Rectal smooth muscle tissue (tissue), 1 donor: ENCODE data around the gene ZNF841.
"Not testable (repeated sequence)": the region's sequence is repeated elsewhere in the genome, so short reads cannot be mapped to it uniquely, and the experiment has no call there.

Experiments used
- H3K27ac ChIP-seq: one replicate; pipeline ENCODE4 v1.7.0; 2013; ENCODE audit warnings: low read depth, low read length, inconsistent platforms
- H3K27me3 ChIP-seq: one replicate; pipeline ENCODE4 v1.7.0; 2013; ENCODE audit warnings: low read length; ENCODE audit not compliant: control insufficient read depth, insufficient read depth
- H3K36me3 ChIP-seq: one replicate; pipeline ENCODE4 v1.7.0; 2013; ENCODE audit warnings: low read length; ENCODE audit not compliant: control insufficient read depth, insufficient read depth
- H3K4me1 ChIP-seq: one replicate; pipeline ENCODE4 v1.7.0; 2013; ENCODE audit warnings: low read length; ENCODE audit not compliant: control insufficient read depth, insufficient read depth
- H3K4me3 ChIP-seq: one replicate; pipeline ENCODE4 v1.7.0; 2013; ENCODE audit warnings: low read length
- H3K9ac ChIP-seq: one replicate; pipeline ENCODE4 v1.7.0; 2013; ENCODE audit warnings: low read length

ZNF841 gene

DNA sequence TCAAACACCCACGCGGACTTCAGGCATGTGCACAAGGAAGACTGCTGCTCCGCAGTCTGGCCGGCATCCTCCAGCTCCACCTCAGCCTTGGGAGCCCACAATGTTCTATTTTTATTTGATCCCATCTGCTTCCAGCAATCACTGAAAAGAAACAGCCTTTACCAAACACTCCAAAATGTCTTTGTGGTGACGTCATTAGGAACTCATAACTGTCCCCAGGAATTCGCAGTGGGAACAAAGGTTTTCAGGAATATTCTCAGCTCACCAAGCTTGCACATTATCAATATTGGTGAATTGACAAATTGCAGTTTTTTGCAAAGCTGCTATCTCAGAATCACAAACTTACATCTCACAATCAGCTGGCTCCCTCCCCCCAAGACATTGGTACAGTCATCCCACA is 15.2 kb upstream of the ZNF841 start:
- H3K27me3 ChIP-seq, result no peaks in the 10 kb centered on the region
- peaks cover 8% of the 10 kb centered on the region for H3K36me3 ChIP-seq
- H3K27ac ChIP-seq, result no peak overlapping the region
- no peak overlapping the region for H3K4me3 ChIP-seq
- H3K4me1 ChIP-seq, result no peaks in the 10 kb centered on the region
- no peak overlapping the region for H3K9ac ChIP-seq

DNA sequence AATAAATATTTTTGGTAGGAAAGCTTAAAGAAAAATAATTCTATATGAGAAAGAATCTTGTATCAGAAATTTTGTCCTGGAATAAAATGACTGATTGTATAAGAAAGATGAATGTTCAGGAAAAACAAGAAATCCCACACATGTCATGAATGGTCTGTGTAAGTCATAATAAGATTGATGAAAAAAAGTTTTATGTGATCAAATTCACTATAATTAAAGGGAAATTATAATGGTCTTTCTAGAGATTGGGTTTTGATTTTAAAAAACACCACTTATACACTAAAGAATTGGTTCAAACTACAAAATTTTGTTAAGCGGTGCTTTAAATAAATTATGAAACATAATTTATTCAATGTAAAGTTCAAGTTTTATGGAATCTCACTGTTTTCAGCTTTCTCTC is 7.2 kb upstream of the ZNF841 start:
- H3K27ac ChIP-seq, result no peak overlapping the region
- H3K4me1 ChIP-seq, result no peaks in the 10 kb centered on the region
- H3K4me3 ChIP-seq, result no peak overlapping the region
- no peaks in the 10 kb centered on the region for H3K36me3 ChIP-seq
- no peak overlapping the region for H3K9ac ChIP-seq
- no peaks in the 10 kb centered on the region for H3K27me3 ChIP-seq

- Histone ChIP-seq H3K27ac (no peak overlapping the region), H3K4me3 (no peak overlapping the region), H3K9ac (no peak overlapping the region), H3K4me1 (no peaks in the 10 kb centered on the region), H3K27me3 (no peaks in the 10 kb centered on the region), H3K36me3 (no peaks in the 10 kb centered on the region)
Observed at GRCh38 chr19:52101866-52102562, 6.4 kb upstream of the ZNF841 start.

DNA sequence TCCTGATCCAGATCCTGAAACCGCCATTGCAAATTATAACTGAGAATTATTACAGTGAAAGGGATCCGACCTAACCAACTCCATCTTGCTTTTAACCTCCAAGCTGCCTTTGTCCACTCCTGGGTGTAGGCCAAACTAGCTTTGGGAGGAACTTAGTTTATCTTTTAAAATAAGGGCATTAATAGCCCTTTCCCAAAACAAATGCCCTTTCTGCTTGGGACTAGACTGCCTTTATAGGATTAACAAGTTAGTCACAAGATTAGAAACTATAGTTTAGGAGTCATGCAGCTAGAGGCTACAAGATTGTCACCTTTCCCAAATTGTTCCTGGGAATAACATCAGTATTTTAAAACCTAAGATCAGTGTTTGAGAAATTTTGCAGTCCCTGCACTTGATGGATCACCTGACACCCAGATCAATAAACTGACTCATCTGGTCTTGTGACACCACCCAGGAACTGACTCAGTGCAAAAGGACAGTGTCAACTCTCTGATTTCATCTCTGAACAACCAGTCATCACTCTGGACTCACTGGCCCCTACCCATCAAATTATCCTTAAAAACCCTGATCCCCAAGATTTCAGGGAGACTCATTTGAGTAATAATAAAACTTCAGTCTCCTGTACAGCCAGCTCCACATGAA is 4.1 kb upstream of the ZNF841 start:
- Histone ChIP-seq H3K27ac (no peak overlapping the region), H3K4me3 (no peak overlapping the region), H3K27me3 (no peaks in the 10 kb centered on the region), H3K4me1 (no peaks in the 10 kb centered on the region), H3K9ac (no peak overlapping the region), H3K36me3 (no peaks in the 10 kb centered on the region)

- H3K4me1 ChIP-seq, H3K36me3 ChIP-seq, H3K27me3 ChIP-seq, H3K9ac ChIP-seq, H3K4me3 ChIP-seq: not testable (repeated sequence)
- peak overlapping the region; percentile 79 for H3K27ac ChIP-seq
Observed at GRCh38 chr19:52096416-52096815, 851 bp upstream of the ZNF841 start.

GRCh38 chr19:52094526-52095130 is 937 bp downstream of the ZNF841 start:
- H3K4me1 ChIP-seq, result no peaks in the 10 kb centered on the region
- peak overlapping the region; percentile 82 for H3K9ac ChIP-seq
- H3K27me3 ChIP-seq, result no peaks in the 10 kb centered on the region
- H3K4me3 ChIP-seq, result peak overlapping the region; percentile 98
- peaks cover 3% of the 10 kb centered on the region for H3K36me3 ChIP-seq
- H3K27ac ChIP-seq, result peak overlapping the region; percentile 79

GRCh38 chr19:52086481-52086880 is 9.1 kb downstream of the ZNF841 start:
- H3K4me1 ChIP-seq, result no peaks in the 10 kb centered on the region
- H3K9ac ChIP-seq, result no peak overlapping the region
- H3K36me3 ChIP-seq, result peaks cover 49% of the 10 kb centered on the region
- H3K27me3 ChIP-seq, result no peaks in the 10 kb centered on the region
- no peak overlapping the region for H3K27ac ChIP-seq
- H3K4me3 ChIP-seq, result no peak overlapping the region

- H3K4me3 ChIP-seq, result no peak overlapping the region
- no peak overlapping the region for H3K27ac ChIP-seq
- H3K36me3 ChIP-seq, result peaks cover 43% of the 10 kb centered on the region
- H3K27me3 ChIP-seq, result no peaks in the 10 kb centered on the region
- H3K9ac ChIP-seq, result no peak overlapping the region
- no peaks in the 10 kb centered on the region for H3K4me1 ChIP-seq
Observed at GRCh38 chr19:52070496-52070895, 25.1 kb downstream of the ZNF841 start.

- H3K4me1 ChIP-seq, result no peaks in the 10 kb centered on the region
- H3K36me3 ChIP-seq, result peaks cover 36% of the 10 kb centered on the region
Observed at GRCh38 chr19:52069653-52070052, 25.9 kb downstream of the ZNF841 start.

GRCh38 chr19:52066258-52066863 is 29.2 kb downstream of the ZNF841 start:
- Histone ChIP-seq H3K9ac (no peak overlapping the region), H3K27me3 (no peaks in the 10 kb centered on the region), H3K36me3 (peaks cover 34% of the 10 kb centered on the region), H3K27ac (no peak overlapping the region), H3K4me1 (no peaks in the 10 kb centered on the region), H3K4me3 (no peak overlapping the region)

More at GRCh38 chr19:52069653-52070052, 25.9 kb downstream of the ZNF841 start:
- no peak overlapping the region for H3K9ac ChIP-seq
- no peaks in the 10 kb centered on the region for H3K27me3 ChIP-seq
- no peak overlapping the region for H3K4me3 ChIP-seq
- no peak overlapping the region for H3K27ac ChIP-seq

DNA sequence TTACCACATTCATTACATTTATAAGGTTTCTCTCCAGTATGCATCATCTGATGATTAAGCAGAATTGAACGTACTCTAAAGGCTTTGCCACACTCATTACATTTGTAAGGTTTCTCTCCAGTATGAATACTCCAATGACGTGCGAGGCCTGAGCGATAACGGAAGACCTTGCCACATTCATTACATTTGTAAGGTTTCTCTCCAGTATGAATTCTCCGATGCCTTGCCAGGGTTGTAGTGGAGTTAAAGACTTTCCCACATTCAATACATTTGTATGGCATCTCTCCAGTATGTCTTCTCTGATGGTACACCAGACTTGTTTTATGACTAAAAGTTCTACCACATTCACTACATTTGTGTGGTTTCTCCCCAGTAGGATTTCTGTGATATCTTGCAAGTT is 30.2 kb downstream of the ZNF841 start:
- H3K9ac ChIP-seq, result no peak overlapping the region
- H3K4me3 ChIP-seq, result no peak overlapping the region
- H3K27me3 ChIP-seq, result no peaks in the 10 kb centered on the region
- no peak overlapping the region for H3K27ac ChIP-seq
- peaks cover 27% of the 10 kb centered on the region for H3K36me3 ChIP-seq
- no peaks in the 10 kb centered on the region for H3K4me1 ChIP-seq

DNA sequence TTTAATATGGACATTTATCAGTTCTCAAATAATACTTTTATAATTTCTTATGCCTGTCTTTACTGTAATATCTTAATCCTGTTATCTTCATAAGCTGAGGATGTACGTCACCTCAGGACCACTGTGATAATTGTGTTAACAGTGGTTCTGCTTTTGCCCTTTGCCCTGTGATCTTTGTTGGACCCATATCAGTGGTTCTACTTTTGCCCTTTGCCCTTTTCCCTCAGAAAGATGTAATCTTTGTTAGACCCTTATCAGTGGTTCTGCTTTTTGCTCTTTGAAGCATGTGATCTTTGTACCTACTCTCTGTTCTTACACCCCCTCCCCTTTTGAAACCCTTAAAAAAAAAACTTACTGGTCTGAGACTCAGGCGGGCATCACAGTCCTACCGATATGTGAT is 39.1 kb downstream of the ZNF841 start:
- not testable (repeated sequence) for H3K4me3 ChIP-seq, H3K36me3 ChIP-seq, H3K4me1 ChIP-seq, H3K27me3 ChIP-seq, H3K27ac ChIP-seq, H3K9ac ChIP-seq
